MCF 10A (cell line): ENCODE results near the gene ZMAT3. TPM values are rescaled to one million over a fixed set of nuclear protein-coding genes. Genes with fewer than 3 reads are reported as not detected.

Experiments used
- BruUV-seq: library from RNA; stranded (reverse); fragments of 400-500 nt; replicated peaks from 2 replicates; lab custom pipeline; 2021; lab: Mats Ljungman, UMichigan
- CTCF ChIA-PET: fragments of 300-600 bp; sonication (Branson Sonifier 250); formaldehyde crosslinking; extraction: SDS; loops from one replicate; lab custom pipeline; 2021; ENCODE audit warnings: antibody characterized with exemption, inconsistent platforms; lab: Yijun Ruan, JAX
- POLR2A ChIA-PET: fragments of 300-600, 350-650 bp; sonication (Branson Sonifier 250); formaldehyde crosslinking; extraction: SDS; loops from one replicate; lab custom pipeline; 2020; ENCODE audit warnings: antibody characterized with exemption, inconsistent platforms; lab: Yijun Ruan, JAX
- DNase-seq: peaks from one replicate; pipeline ENCODE4 v3.0.0-alpha.2; 2018; ENCODE audit not compliant: unreplicated experiment
- H3K27ac Mint-ChIP-seq: one replicate; pipeline ENCODE4 v1.8.0; 2022; ENCODE audit warnings: mild to moderate bottlenecking, low read depth, mixed read lengths; ENCODE audit not compliant: unreplicated experiment
- H3K27me3 Mint-ChIP-seq: one replicate; pipeline ENCODE4 v1.8.0; 2022; ENCODE audit warnings: mixed read lengths; ENCODE audit not compliant: insufficient read depth, unreplicated experiment
- H3K36me3 Mint-ChIP-seq: one replicate; pipeline ENCODE4 v1.8.0; 2022; ENCODE audit warnings: mild to moderate bottlenecking, moderate library complexity, mixed read lengths; ENCODE audit not compliant: insufficient read depth, unreplicated experiment
- H3K4me1 Mint-ChIP-seq: one replicate; pipeline ENCODE4 v1.8.0; 2022; ENCODE audit warnings: mixed read lengths; ENCODE audit not compliant: insufficient read depth, unreplicated experiment
- H3K4me3 Mint-ChIP-seq: one replicate; pipeline ENCODE4 v1.8.0; 2022; ENCODE audit warnings: mild to moderate bottlenecking, moderate library complexity, mixed read lengths; ENCODE audit not compliant: unreplicated experiment
- H3K9me3 Mint-ChIP-seq: one replicate; pipeline ENCODE4 v1.8.0; 2022; ENCODE audit warnings: mixed read lengths; ENCODE audit not compliant: unreplicated experiment
- intact Hi-C: fragments of 100-400 bp; cut with micrococcal nuclease; formaldehyde crosslinking; loops from 2 replicates; pipeline ENCODE4 v1.14.1; 2022
- total RNA-seq: library from RNA; stranded (reverse); gene quantifications from 2 replicates; pipeline ENCODE4 v1.2.3, GENCODE V29; 2022
- TF ChIP-seq, protein P1 (sequence below): fragments of 200-600 bp; IDR thresholded peaks from one replicate; pipeline ENCODE4 v1.8.0; 2022; ENCODE audit warnings: antibody characterized with exemption, mild to moderate bottlenecking; ENCODE audit not compliant: unreplicated experiment

ZMAT3 gene
- total RNA-seq, 1 experiment from 2014 or later, result 50.9 TPM

DNA sequence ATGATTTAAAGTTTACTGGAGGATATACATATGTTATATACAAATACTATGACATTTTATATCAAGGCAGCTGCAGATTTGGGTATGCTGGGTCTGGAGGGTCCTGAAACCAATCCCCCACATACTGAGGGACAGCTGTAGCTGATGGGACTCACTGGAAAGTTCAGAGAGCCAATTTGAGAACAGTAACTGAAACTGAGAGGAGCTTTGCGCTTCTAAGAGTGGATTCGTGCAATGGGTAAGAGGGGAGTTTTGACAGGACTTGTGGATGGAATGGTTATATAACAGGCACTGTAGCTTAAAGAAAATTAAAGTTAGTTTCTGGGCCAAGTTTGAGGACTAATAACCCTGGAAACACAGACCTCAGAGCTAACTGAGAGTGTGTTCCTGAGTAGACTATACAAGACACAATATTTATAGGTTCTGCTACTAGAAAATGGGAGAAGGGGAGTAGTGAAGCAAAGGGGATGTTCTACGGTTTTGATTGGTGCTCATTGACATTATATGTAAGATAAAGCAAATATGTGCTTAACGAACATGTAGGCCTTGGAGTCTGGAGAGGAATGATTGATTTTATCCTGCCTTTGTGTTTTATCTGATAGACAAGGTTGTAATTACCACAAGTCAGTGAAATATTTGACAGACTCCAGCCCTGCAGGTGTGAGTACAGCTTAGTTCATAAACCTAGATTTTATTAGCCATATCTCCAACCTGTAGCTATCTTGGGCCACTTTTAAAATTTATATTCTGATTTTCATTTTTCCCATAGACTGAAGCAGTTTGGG is 4.8 kb upstream of the ZMAT3 start:
- CTCF ChIA-PET, result interaction anchor here (0.6 to 2.7 kb wide), 7 partner anchors 22 to 640 kb away, joined by 3 to 17 read pairs (median 4); no protein-coding TSS in a partner anchor
- H3K27me3 Mint-ChIP-seq, result no peaks in the 10 kb centered on the region
- no peak overlapping the region for H3K4me3 Mint-ChIP-seq
- DNase-seq, result no peak
- H3K9me3 Mint-ChIP-seq, result no peaks in the 10 kb centered on the region
- H3K4me1 Mint-ChIP-seq, result no peaks in the 10 kb centered on the region
- no peaks in the 10 kb centered on the region for H3K36me3 Mint-ChIP-seq
- BruUV-seq, result no TSS peak
- intact Hi-C loops, result no loop called here
- TF ChIP-seq, protein P1, sequence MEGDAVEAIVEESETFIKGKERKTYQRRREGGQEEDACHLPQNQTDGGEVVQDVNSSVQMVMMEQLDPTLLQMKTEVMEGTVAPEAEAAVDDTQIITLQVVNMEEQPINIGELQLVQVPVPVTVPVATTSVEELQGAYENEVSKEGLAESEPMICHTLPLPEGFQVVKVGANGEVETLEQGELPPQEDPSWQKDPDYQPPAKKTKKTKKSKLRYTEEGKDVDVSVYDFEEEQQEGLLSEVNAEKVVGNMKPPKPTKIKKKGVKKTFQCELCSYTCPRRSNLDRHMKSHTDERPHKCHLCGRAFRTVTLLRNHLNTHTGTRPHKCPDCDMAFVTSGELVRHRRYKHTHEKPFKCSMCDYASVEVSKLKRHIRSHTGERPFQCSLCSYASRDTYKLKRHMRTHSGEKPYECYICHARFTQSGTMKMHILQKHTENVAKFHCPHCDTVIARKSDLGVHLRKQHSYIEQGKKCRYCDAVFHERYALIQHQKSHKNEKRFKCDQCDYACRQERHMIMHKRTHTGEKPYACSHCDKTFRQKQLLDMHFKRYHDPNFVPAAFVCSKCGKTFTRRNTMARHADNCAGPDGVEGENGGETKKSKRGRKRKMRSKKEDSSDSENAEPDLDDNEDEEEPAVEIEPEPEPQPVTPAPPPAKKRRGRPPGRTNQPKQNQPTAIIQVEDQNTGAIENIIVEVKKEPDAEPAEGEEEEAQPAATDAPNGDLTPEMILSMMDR, result no peak
- POLR2A ChIA-PET, result interaction anchor here (0.7 to 1.9 kb wide), 4 partner anchors 14 to 39 kb away, joined by 3 to 6 read pairs (median 4); no protein-coding TSS in a partner anchor
- H3K27ac Mint-ChIP-seq, result no peak overlapping the region

DNA sequence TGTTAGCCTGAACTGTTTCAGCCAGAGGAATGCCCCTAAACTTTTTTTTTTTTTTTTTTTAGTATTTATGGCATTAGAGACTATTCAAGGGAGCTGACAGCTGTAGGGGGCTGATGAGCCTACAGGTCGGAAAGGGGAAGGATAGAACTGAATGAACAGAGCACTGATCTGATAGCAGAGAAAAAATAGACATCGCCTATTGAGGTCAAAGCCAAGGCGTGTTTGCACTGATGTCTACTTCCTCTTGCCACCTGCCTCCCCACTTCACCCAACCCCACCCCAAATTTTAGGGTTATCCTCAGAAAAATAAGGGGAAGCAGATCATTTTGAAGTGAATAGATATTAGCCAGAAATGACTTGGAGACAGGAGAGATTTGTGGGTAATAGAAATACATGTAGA is 3.0 kb upstream of the ZMAT3 start:
- Mint-ChIP-seq H3K27me3 (no peaks in the 10 kb centered on the region), H3K36me3 (no peaks in the 10 kb centered on the region), H3K4me1 (no peaks in the 10 kb centered on the region), H3K27ac (no peak overlapping the region), H3K9me3 (no peaks in the 10 kb centered on the region), H3K4me3 (no peak overlapping the region)
- TF ChIP-seq, protein P1, result no peak
- ChIA-PET POLR2A (interaction anchor here (0.6 to 9.6 kb wide), 5 partner anchors 10 to 61 kb away, joined by 3 to 120 read pairs (median 3); no protein-coding TSS in a partner anchor), CTCF (interaction anchor here (0.5 to 4.2 kb wide), 5 partner anchors 7 to 112 kb away, joined by 3 to 16 read pairs (median 5); no protein-coding TSS in a partner anchor)
- DNase-seq, result no peak
- no TSS peak for BruUV-seq
- intact Hi-C loops, result no loop called here

DNA sequence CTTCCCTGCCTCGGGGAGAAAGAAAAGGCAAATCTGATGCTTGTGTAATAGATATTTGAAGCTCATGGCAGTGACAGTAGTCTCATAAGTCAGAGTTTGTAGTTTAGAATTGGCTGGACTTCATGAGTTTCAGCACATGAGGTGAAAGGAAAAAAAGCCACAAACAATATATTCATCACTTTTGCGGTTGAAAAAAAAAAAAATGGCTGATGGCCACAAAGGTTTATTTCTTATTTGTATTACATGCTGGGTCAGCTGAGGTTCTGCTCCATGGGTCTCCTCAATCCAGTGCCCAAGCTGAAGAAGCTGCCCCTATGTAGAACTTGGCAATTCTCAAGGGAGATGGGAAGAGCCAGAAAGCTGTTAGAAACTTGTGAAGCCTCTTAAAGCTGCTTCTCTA is 2.2 kb upstream of the ZMAT3 start:
- intact Hi-C loops, result no loop called here
- CTCF ChIA-PET, result interaction anchor here (0.5 to 4.2 kb wide), 10 partner anchors 8 to 371 kb away, joined by 3 to 16 read pairs (median 4); no protein-coding TSS in a partner anchor
- Mint-ChIP-seq H3K4me3 (no peak overlapping the region), H3K4me1 (peaks cover 7% of the 10 kb centered on the region), H3K36me3 (no peaks in the 10 kb centered on the region), H3K27ac (no peak overlapping the region), H3K27me3 (no peaks in the 10 kb centered on the region), H3K9me3 (no peaks in the 10 kb centered on the region)
- TF ChIP-seq, protein P1, result no peak
- BruUV-seq, result no TSS peak
- POLR2A ChIA-PET, result interaction anchor here (0.6 to 9.6 kb wide), 6 partner anchors 9 to 108 kb away, joined by 3 to 120 read pairs (median 3); no protein-coding TSS in a partner anchor
- DNase-seq, result no peak

DNA sequence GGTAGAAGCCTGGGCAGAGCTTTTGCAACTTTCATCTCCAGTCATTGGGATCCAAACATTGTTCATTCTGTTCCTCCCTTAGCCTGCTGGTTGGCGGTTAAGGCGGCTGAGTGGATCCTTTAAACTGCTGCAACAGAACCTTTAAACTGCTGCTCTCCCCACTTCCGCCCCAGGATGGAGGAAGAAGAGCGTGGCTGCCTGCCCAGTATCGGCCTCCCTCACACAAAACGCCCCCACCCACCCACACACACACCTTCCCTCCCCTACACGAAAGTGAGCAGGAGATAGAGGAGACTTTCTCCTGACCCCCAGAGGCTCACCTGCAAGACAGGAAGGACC is 460 bp upstream of the ZMAT3 start:
- Mint-ChIP-seq H3K27ac (peak overlapping the region; percentile 90), H3K4me3 (peak overlapping the region; percentile 93), H3K9me3 (no peaks in the 10 kb centered on the region), H3K36me3 (peaks cover 12% of the 10 kb centered on the region), H3K27me3 (no peaks in the 10 kb centered on the region), H3K4me1 (peaks cover 19% of the 10 kb centered on the region)
- peak; percentile 34 for DNase-seq
- POLR2A ChIA-PET, result interaction anchor here (0.5 to 9.6 kb wide), 20 partner anchors 11 to 380 kb away, joined by 3 to 120 read pairs (median 16); partner anchors contain the start of genes PIK3CA and ZNF639
- BruUV-seq, result no TSS peak
- TF ChIP-seq, protein P1, result no peak
- CTCF ChIA-PET, result interaction anchor here (0.6 to 4.2 kb wide), 7 partner anchors 8 to 249 kb away, joined by 3 to 16 read pairs (median 4); no protein-coding TSS in a partner anchor
- intact Hi-C loops, result no loop called here
